Gastrocnemius medialis (tissue), 4 donors: ENCODE results near the gene SMOC1. TPM values are rescaled to one million over a fixed set of nuclear protein-coding genes. Genes with fewer than 3 reads are reported as not detected.
A peak's percentile ranks its signal among the peaks of the same experiment; 100 is the strongest.

Experiments
- ATAC-seq, 2 donors: fragments of 150-250 bp; one replicate each; pipeline ENCODE4 v1.9.1; 2016
- DNase-seq, 2 donors: peaks; one replicate each; pipeline ENCODE4 v3.0.0-alpha.2; 2019
- H3K27ac ChIP-seq, 4 donors: fragments of 200-600 bp; sonication (generic); 1 replicate in 1 of 4; 2 replicates in 3 of 4; pipeline ENCODE4 v1.5.1; 2016 to 2018; ENCODE audit warnings: mild to moderate bottlenecking in 2 of 4, moderate library complexity in 1 of 4
- H3K27me3 ChIP-seq, 3 donors: fragments of 200-600 bp; sonication (generic) in 2 of 3; 1 replicate in 1 of 3; 2 replicates in 2 of 3; pipeline versions ENCODE4 v1.5.1 to v1.6.0; 2016 to 2019; ENCODE audit warnings: mild to moderate bottlenecking in 1 of 3, moderate library complexity in 1 of 3
- H3K36me3 ChIP-seq, 2 donors: fragments of 200-600 bp; sonication (generic) in 1 of 2; one replicate each; pipeline ENCODE4 v1.5.1; 2017 to 2018
- H3K4me1 ChIP-seq, 2 donors: fragments of 200-600 bp; sonication (generic) in 1 of 2; one replicate each; pipeline ENCODE4 v1.5.1; 2016 to 2017; ENCODE audit warnings: mild to moderate bottlenecking in 2 of 2
- H3K4me3 ChIP-seq, 4 donors: fragments of 200-600 bp; sonication (generic) in 3 of 4; 1 replicate in 1 of 4; 2 replicates in 3 of 4; pipeline ENCODE4 v1.5.1; 2016 to 2019; ENCODE audit warnings: mild to moderate bottlenecking in 2 of 4
- H3K9me3 ChIP-seq, 3 donors: fragments of 200-600 bp; sonication (generic) in 2 of 3; 1 replicate in 1 of 3; 2 replicates in 2 of 3; pipeline ENCODE4 v1.5.1; 2016 to 2019
- POLR2A ChIP-seq, 2 donors: fragments of 450-650 bp; IDR thresholded peaks; one replicate each; pipeline ENCODE4 v1.6.1; 2017; ENCODE audit warnings: antibody characterized with exemption in 2 of 2, mild to moderate bottlenecking in 2 of 2, moderate library complexity in 2 of 2
- in situ Hi-C, 4 donors: fragments of 200-750 bp; cut with MboI; loops; one replicate each; pipeline versions ENCODE4 v1.15.0 to v1.8.0; 2017; ENCODE audit warnings: low sequenced_read_pairs in 4 of 4
- intact Hi-C: fragments of 100-400 bp; cut with DNase I; formaldehyde crosslinking; loops from one replicate; pipeline ENCODE4 v1.15.1; 2023; ENCODE audit warnings: low total_unique reads
- total RNA-seq, 4 donors: library from RNA; depleted of rRNA; stranded (reverse); fragments of >200 nt; gene quantifications; one replicate each; pipeline versions ENCODE4 v1.1.0 to v1.2.3, GENCODE V29; 2016
- TF ChIP-seq, protein P1 (sequence below), 5 experiments: fragments of 450-650 bp in 3 of 5; fragments of 200-600 bp in 2 of 5; sonication (generic) in 2 of 5; IDR thresholded peaks in 4 of 5; conservative IDR thresholded peaks in 1 of 5; 1 replicate in 4 of 5; 2 replicates in 1 of 5; pipeline ENCODE4 v1.5.1; 2016 to 2019; ENCODE audit warnings: antibody characterized with exemption in 5 of 5, mild to moderate bottlenecking in 3 of 5, moderate library complexity in 3 of 5

Gene SMOC1
- total RNA-seq, 4 donors from 2014 or later: 2.7 to 10.2 (median 7.8) TPM

- ATAC-seq (peak; percentile 77 to 81), DNase-seq (peak in 1 of 2 donors; percentile 61)
- H3K27ac ChIP-seq: peak overlapping the region; percentile 52 to 75 (median 58)
- in situ Hi-C loops (no loop called here), intact Hi-C loops (no loop called here)
- H3K4me3 ChIP-seq: no peak overlapping the region
- peaks cover 23 to 24% of the 10 kb centered on the region in 2 donors for H3K4me1 ChIP-seq
- no peak for TF ChIP-seq POLR2A (IDR thresholded peaks at IDR 0.05)
- TF ChIP-seq, protein P1, sequence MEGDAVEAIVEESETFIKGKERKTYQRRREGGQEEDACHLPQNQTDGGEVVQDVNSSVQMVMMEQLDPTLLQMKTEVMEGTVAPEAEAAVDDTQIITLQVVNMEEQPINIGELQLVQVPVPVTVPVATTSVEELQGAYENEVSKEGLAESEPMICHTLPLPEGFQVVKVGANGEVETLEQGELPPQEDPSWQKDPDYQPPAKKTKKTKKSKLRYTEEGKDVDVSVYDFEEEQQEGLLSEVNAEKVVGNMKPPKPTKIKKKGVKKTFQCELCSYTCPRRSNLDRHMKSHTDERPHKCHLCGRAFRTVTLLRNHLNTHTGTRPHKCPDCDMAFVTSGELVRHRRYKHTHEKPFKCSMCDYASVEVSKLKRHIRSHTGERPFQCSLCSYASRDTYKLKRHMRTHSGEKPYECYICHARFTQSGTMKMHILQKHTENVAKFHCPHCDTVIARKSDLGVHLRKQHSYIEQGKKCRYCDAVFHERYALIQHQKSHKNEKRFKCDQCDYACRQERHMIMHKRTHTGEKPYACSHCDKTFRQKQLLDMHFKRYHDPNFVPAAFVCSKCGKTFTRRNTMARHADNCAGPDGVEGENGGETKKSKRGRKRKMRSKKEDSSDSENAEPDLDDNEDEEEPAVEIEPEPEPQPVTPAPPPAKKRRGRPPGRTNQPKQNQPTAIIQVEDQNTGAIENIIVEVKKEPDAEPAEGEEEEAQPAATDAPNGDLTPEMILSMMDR (IDR thresholded peaks at IDR 0.05 in 4 of 5, conservative IDR thresholded peaks at IDR 0.05 in 1 of 5): no peak
- no peaks in the 10 kb centered on the region for H3K36me3 ChIP-seq
- no peaks in the 10 kb centered on the region for H3K9me3 ChIP-seq
- H3K27me3 ChIP-seq: no peaks in the 10 kb centered on the region
Measured at GRCh38 chr14:70069186-70069585, 190.0 kb downstream of the SMOC1 start.

DNA sequence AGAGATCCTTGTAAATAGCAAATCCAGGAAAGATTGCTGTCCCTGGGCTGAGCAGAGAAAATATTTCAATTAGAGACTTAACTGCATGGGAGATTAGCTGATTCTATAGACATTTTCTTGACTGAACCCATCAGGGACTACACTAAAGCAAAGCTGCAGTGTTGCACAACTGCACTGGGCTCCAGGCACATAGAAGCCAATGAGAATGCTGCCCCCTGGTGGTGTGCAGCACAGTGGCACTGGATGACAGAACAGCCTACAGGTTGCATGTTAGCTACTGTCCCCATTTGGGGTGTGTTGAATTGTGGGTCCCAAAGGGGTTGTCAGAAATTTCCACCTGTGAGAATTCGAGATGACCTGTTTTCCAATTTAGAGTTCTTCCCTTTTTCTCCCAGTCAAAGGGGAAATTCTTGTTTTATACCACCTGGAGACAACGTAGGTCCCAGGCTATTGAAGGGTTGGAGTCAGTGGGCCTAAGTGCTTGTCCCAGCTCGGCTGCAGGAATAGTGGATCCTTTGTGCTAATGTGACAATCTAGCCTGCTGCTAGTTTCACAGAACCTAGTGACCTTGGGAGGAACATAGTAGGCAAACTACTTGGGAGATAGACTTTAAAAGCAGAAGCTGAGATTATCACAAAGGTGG is 194.8 kb downstream of the SMOC1 start:
- ATAC-seq: peak in 1 of 2 donors; percentile 72
- H3K27me3 ChIP-seq: no peaks in the 10 kb centered on the region
- H3K4me1 ChIP-seq: peaks cover 5 to 12% of the 10 kb centered on the region in 2 donors
- peak; percentile 7 to 53 for DNase-seq
- H3K27ac ChIP-seq: no peak overlapping the region
- no peaks in the 10 kb centered on the region for H3K9me3 ChIP-seq
- H3K4me3 ChIP-seq: no peak overlapping the region
- H3K36me3 ChIP-seq: no peaks in the 10 kb centered on the region
- TF ChIP-seq, protein P1 (IDR thresholded peaks at IDR 0.05 in 4 of 5, conservative IDR thresholded peaks at IDR 0.05 in 1 of 5): peak; percentile 51 to 74 (median 66)
- TF ChIP-seq POLR2A (IDR thresholded peaks at IDR 0.05): no peak
- in situ Hi-C loops (no loop called here), intact Hi-C loops (loop anchor here (1.0 kb wide), 1 partner anchor 28 kb away; no protein-coding TSS in a partner anchor)

DNA sequence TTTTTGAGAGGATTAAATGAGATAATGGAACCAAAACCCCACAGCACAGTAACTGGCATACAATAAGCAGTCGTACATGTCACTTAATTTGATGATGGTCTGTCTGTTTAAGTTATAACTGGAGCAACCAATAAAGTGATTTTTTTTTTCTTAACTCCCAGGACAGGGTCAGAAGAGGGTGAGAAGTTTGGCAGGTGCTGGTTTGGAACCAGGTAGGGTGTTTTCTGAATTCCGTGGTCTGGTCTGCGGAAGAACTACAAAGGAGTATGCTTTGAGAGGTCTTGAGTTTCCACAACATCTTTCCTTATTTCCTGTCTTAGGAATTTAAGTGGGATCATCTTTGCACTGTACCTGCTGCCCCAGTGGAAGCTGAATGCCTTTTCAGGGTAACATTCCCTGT is 197.8 kb downstream of the SMOC1 start:
- DNase-seq (no peak), ATAC-seq (no peak)
- Histone ChIP-seq H3K9me3 (no peaks in the 10 kb centered on the region), H3K4me1 (no peaks in the 10 kb centered on the region), H3K36me3 (no peaks in the 10 kb centered on the region), H3K4me3 (no peak overlapping the region), H3K27ac (no peak overlapping the region), H3K27me3 (no peaks in the 10 kb centered on the region)
- TF ChIP-seq POLR2A (IDR thresholded peaks at IDR 0.05): no peak
- TF ChIP-seq, protein P1 (IDR thresholded peaks at IDR 0.05 in 4 of 5, conservative IDR thresholded peaks at IDR 0.05 in 1 of 5): no peak
- intact Hi-C loops (no loop called here), in situ Hi-C loops (no loop called here)

GRCh38 chr14:70077720-70078119 is 198.5 kb downstream of the SMOC1 start:
- no peaks in the 10 kb centered on the region for H3K27me3 ChIP-seq
- TF ChIP-seq POLR2A (IDR thresholded peaks at IDR 0.05): no peak
- TF ChIP-seq, protein P1 (IDR thresholded peaks at IDR 0.05 in 4 of 5, conservative IDR thresholded peaks at IDR 0.05 in 1 of 5): no peak
- H3K27ac ChIP-seq: no peak overlapping the region
- DNase-seq (no peak), ATAC-seq (no peak)
- H3K4me3 ChIP-seq: no peak overlapping the region
- H3K36me3 ChIP-seq: no peaks in the 10 kb centered on the region
- no peaks in the 10 kb centered on the region for H3K4me1 ChIP-seq
- in situ Hi-C loops (no loop called here), intact Hi-C loops (no loop called here)
- no peaks in the 10 kb centered on the region for H3K9me3 ChIP-seq
